Neuronal stem cell (in vitro differentiated cells): ENCODE data around the gene BRD3OS.
A peak's percentile ranks its signal among the peaks of the same experiment; 100 is the strongest.

Source experiments
- DNase-seq: peaks from one replicate; pipeline ENCODE4 v3.0.0-alpha.2; 2013; ENCODE audit warnings: low spot score
- H2AFZ ChIP-seq: one replicate; pipeline ENCODE4 v1.6.1; 2013; ENCODE audit warnings: mild to moderate bottlenecking, low read length, inconsistent platforms
- H2AK5ac ChIP-seq: 2 replicates; pipeline ENCODE4 v1.6.1; 2013; ENCODE audit warnings: low read depth, mild to moderate bottlenecking, inconsistent platforms, low read length, moderate library complexity, mixed read lengths
- H2BK120ac ChIP-seq: 2 replicates; pipeline ENCODE4 v1.6.1; 2013; ENCODE audit warnings: low read depth, mild to moderate bottlenecking, inconsistent platforms, low read length, moderate library complexity, mixed read lengths
- H2BK12ac ChIP-seq: one replicate; pipeline ENCODE4 v1.6.1; 2013; ENCODE audit warnings: low read length, inconsistent platforms
- H2BK15ac ChIP-seq: 2 replicates; pipeline ENCODE4 v1.6.1; 2013; ENCODE audit warnings: mild to moderate bottlenecking, low read length, inconsistent platforms, mixed read lengths
- H2BK5ac ChIP-seq: one replicate; pipeline ENCODE4 v1.6.1; 2013; ENCODE audit warnings: inconsistent platforms, mild to moderate bottlenecking, low read length, moderate library complexity
- H3K14ac ChIP-seq: one replicate; pipeline ENCODE4 v1.6.1; 2013; ENCODE audit warnings: low read length, inconsistent platforms
- H3K18ac ChIP-seq: 2 replicates; pipeline ENCODE4 v1.6.1; 2013; ENCODE audit warnings: low read length, inconsistent platforms
- H3K23ac ChIP-seq: 2 replicates; pipeline ENCODE4 v1.6.1; 2013; ENCODE audit warnings: low read depth, mild to moderate bottlenecking, mixed read lengths, low read length, inconsistent platforms; ENCODE audit not compliant: poor library complexity
- H3K27ac ChIP-seq: replicated peaks from 3 replicates; pipeline ENCODE4 v1.5.1; 2013; ENCODE audit warnings: low read length, inconsistent platforms
- H3K27me3 ChIP-seq, 3 experiments: 2 replicates each; pipeline ENCODE4 v1.6.1; 2013; ENCODE audit warnings: low read length in 3 of 3, mild to moderate bottlenecking in 2 of 3, inconsistent platforms in 1 of 3, low read depth in 1 of 3, mixed read lengths in 1 of 3, moderate library complexity in 1 of 3; ENCODE audit not compliant: control insufficient read depth in 3 of 3, insufficient read depth in 3 of 3
- H3K36me3 ChIP-seq, 2 donors: replicated peaks in 1 of 2; 2 replicates each; pipeline ENCODE4 v1.6.1; 2013; ENCODE audit warnings: low read length in 2 of 2; ENCODE audit not compliant: control insufficient read depth in 2 of 2, insufficient read depth in 2 of 2
- H3K4ac ChIP-seq: 2 replicates; pipeline ENCODE4 v1.6.1; 2013; ENCODE audit warnings: inconsistent platforms, mild to moderate bottlenecking, low read length, moderate library complexity
- H3K4me1 ChIP-seq, 2 donors: 1 replicate in 1 of 2; 2 replicates in 1 of 2; pipeline ENCODE4 v1.6.1; 2013; ENCODE audit warnings: low read length in 2 of 2, low read depth in 1 of 2; ENCODE audit not compliant: control insufficient read depth in 2 of 2, insufficient read depth in 1 of 2
- H3K4me2 ChIP-seq: one replicate; pipeline ENCODE4 v1.6.1; 2013; ENCODE audit warnings: mild to moderate bottlenecking, low read length, inconsistent platforms; ENCODE audit not compliant: insufficient read depth, poor library complexity, severe bottlenecking
- H3K4me3 ChIP-seq, 2 donors: 2 replicates each; pipeline ENCODE4 v1.5.1; 2013; ENCODE audit warnings: low read length in 2 of 2, mild to moderate bottlenecking in 2 of 2, inconsistent platforms in 1 of 2, moderate library complexity in 1 of 2
- H3K79me1 ChIP-seq: one replicate; pipeline ENCODE4 v1.6.1; 2013; ENCODE audit warnings: low read depth, mild to moderate bottlenecking, inconsistent platforms, low read length, moderate library complexity
- H3K9ac ChIP-seq: one replicate; pipeline ENCODE4 v1.6.1; 2013; ENCODE audit warnings: mild to moderate bottlenecking, low read depth, low read length, inconsistent platforms; ENCODE audit not compliant: poor library complexity
- H3K9me3 ChIP-seq, 2 donors: replicated peaks in 1 of 2; 2 replicates each; pipeline versions ENCODE3 to v1.6.1; 2013; ENCODE audit warnings: low read length in 2 of 2, mild to moderate bottlenecking in 2 of 2, inconsistent platforms in 1 of 2, low read depth in 1 of 2, mixed read lengths in 1 of 2, moderate library complexity in 1 of 2; ENCODE audit not compliant: control insufficient read depth in 2 of 2, insufficient read depth in 1 of 2
- H4K8ac ChIP-seq: one replicate; pipeline ENCODE4 v1.6.1; 2013; ENCODE audit warnings: low read depth, mild to moderate bottlenecking, inconsistent platforms, low read length, moderate library complexity
- H4K91ac ChIP-seq: one replicate; pipeline ENCODE4 v1.6.1; 2013; ENCODE audit warnings: low read length, low read depth, mild to moderate bottlenecking, inconsistent platforms; ENCODE audit not compliant: poor library complexity
- whole genome bisulfite sequencing, 2 donors: extraction: QIAGEN DNeasy Blood & Tissue Kit; methylation state at CpG; one replicate each; pipeline ENCODE4 v1.1.7; 2013; ENCODE audit warnings: missing lambda C conversion rate in 2 of 2, mixed read lengths in 1 of 2; ENCODE audit not compliant: insufficient read length in 2 of 2, insufficient replicate concordance in 1 of 2; ENCODE audit errors: extremely low coverage in 2 of 2; 5-methylcytosine and 5-hydroxymethylcytosine counted together

The BRD3OS gene

DNA sequence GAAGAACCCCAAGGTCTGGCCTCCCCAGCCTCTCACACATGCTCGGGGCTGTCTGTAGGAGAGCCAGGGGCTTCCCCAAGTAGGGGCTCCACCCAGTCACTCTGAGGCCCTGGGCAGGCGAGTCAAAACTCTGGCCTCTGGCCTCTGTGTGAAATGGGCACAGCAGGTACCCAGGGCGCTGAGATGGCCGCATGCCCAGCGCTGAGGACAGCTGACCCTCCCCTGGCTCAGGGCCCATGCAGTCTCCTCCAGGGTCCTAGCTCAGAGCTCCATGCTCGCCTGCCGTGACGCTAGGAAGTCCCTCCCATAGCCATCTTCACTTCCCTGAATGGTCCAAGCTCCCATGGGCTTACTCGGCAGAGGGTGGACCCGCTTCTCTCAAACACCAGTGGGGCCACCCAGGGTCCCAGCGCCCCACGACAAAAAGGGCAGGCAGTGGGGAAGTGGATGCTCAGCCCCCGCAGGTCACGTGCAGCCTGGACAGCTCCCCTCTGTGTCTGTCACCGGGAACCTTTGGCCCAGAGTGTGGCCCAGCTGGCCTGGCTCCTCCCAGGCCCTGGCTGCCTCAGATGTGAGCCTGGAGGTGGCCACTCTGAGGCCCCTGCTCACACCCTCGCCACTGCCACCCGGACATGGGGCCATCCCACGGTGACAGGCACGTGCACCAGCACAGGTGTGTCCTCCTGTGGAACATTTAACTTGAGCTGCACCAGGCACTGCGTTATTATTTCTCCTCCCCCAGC, 21.0 kb upstream of the BRD3OS start:
- Histone ChIP-seq H3K36me3 (no peaks in the 10 kb centered on the region), H3K23ac (peak overlapping the region; percentile 35), H3K14ac (no peak overlapping the region), H3K4ac (no peak overlapping the region), H4K8ac (no peak overlapping the region), H2BK12ac (no peak overlapping the region), H3K4me1 (no peaks in the 10 kb centered on the region), H2AFZ (no peak overlapping the region), H4K91ac (no peak overlapping the region), H3K27ac (no peak overlapping the region), H2BK5ac (peak overlapping the region; percentile 79), H2BK15ac (peak overlapping the region; percentile 55), H3K18ac (no peak overlapping the region), H2BK120ac (peak overlapping the region; percentile 28), H3K9me3 (no peaks in the 10 kb centered on the region), H2AK5ac (peak overlapping the region; percentile 36), H3K4me2 (no peak overlapping the region), H3K27me3 (peaks cover 0 to 3% (median 0%) of the 10 kb centered on the region in 3 experiments), H3K4me3 (no peak overlapping the region), H3K9ac (peak overlapping the region; percentile 56), H3K79me1 (peaks cover 3% of the 10 kb centered on the region)
- no peak for DNase-seq
- WGBS, 2 donors, result no CpG with 5 or more reads among the region's 20 CpGs

DNA sequence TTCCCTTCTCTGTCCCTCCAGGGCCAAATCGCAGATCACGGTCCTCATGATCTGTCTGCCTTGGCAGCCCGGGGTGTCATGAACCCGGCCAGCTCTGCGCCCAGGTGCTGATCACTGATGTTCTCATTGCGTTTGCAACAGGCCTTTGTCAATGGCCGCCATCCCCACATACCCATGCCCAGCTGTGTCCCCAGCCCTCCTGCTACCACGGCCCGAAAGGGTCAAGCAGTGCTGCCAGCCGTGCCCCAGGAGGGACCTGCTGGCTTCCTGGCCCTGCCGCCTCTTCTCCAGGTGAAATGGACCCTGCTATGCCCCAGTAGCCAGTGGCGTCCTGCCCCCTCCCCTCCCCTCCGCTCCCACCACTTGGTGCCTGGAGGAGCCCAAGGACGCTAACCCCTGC, 20.4 kb upstream of the BRD3OS start:
- Histone ChIP-seq H4K91ac (no peak overlapping the region), H4K8ac (no peak overlapping the region), H3K14ac (no peak overlapping the region), H3K9me3 (no peaks in the 10 kb centered on the region), H2BK12ac (peak overlapping the region; percentile 68), H2BK120ac (peak overlapping the region; percentile 28), H3K79me1 (peaks cover 3% of the 10 kb centered on the region), H2AK5ac (peak overlapping the region; percentile 83), H3K36me3 (no peaks in the 10 kb centered on the region), H2BK15ac (peak overlapping the region; percentile 55), H3K27ac (no peak overlapping the region), H3K23ac (peak overlapping the region; percentile 17), H3K18ac (peak overlapping the region; percentile 59), H3K4me2 (no peak overlapping the region), H2BK5ac (peak overlapping the region; percentile 79), H3K27me3 (peaks cover 0 to 3% (median 0%) of the 10 kb centered on the region in 3 experiments), H3K4ac (no peak overlapping the region), H2AFZ (no peak overlapping the region), H3K9ac (no peak overlapping the region), H3K4me1 (no peaks in the 10 kb centered on the region), H3K4me3 (no peak overlapping the region)
- no peak for DNase-seq
- no CpG with 5 or more reads among the region's 14 CpGs for WGBS, 2 donors

DNA sequence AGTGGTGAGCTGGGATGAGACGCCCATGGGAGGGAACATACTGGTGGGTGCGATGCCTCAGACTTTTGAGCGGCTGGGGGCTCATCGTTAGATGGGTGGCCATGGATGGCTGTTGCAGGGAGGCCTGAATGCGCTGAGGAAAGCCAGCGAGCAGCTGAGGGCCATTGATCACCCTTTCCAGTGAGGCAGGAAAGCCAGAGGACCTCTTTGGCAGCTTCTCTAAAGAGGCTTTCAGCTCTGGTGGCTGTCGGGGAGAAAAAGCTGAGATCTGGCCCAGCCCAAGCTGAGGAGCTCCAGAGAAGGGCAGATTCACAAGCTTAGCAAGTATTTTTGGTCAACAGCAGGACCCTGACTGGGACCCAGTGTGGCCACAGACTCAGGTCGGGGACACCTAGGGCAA, 19.9 kb upstream of the BRD3OS start:
- no peak for DNase-seq
- H3K23ac ChIP-seq, result no peak overlapping the region
- H3K4ac ChIP-seq, result no peak overlapping the region
- H2BK5ac ChIP-seq, result peak overlapping the region; percentile 79
- H3K18ac ChIP-seq, result no peak overlapping the region
- no peak overlapping the region for H2BK15ac ChIP-seq
- H2BK120ac ChIP-seq, result no peak overlapping the region
- H3K9ac ChIP-seq, result no peak overlapping the region
- no peak overlapping the region for H2AFZ ChIP-seq
- H2AK5ac ChIP-seq, result peak overlapping the region; percentile 83
- peaks cover 3% of the 10 kb centered on the region for H3K79me1 ChIP-seq
- H3K27ac ChIP-seq, result no peak overlapping the region
- no peaks in the 10 kb centered on the region for H3K4me1 ChIP-seq
- peaks cover 0 to 3% (median 0%) of the 10 kb centered on the region in 3 experiments for H3K27me3 ChIP-seq
- no peak overlapping the region for H2BK12ac ChIP-seq
- H3K9me3 ChIP-seq, result no peaks in the 10 kb centered on the region
- no peak overlapping the region for H3K14ac ChIP-seq
- no peak overlapping the region for H3K4me2 ChIP-seq
- H3K36me3 ChIP-seq, result no peaks in the 10 kb centered on the region
- no peak overlapping the region for H4K8ac ChIP-seq
- H3K4me3 ChIP-seq, result no peak overlapping the region
- no peak overlapping the region for H4K91ac ChIP-seq
- WGBS, 2 donors, result no CpG with 5 or more reads among the region's 8 CpGs

DNA sequence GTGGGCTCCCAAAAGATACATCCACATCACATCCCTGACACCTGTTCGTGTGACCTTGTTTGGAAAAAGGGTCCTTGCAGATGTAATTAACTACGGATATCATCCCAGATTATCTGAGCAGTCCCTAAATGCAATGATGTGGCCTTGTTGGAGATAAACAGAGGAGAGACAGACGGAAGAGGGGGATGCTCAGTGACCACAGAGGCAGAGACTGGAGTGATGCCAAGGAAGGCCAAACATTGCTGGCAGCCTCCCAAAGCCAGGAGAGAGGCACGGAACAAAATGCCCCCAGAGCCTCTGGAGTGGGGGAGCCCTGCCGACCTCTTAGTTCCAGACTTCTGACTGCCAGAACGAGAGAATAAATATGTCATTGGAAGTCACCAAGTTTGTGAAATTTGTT, 18.1 kb upstream of the BRD3OS start:
- H2BK12ac ChIP-seq, result no peak overlapping the region
- H3K23ac ChIP-seq, result no peak overlapping the region
- no peak overlapping the region for H4K91ac ChIP-seq
- no peak overlapping the region for H3K9ac ChIP-seq
- H3K36me3 ChIP-seq, result no peaks in the 10 kb centered on the region
- no peak overlapping the region for H4K8ac ChIP-seq
- no peak overlapping the region for H2AFZ ChIP-seq
- no peaks in the 10 kb centered on the region for H3K27me3 ChIP-seq
- H3K4me2 ChIP-seq, result no peak overlapping the region
- H3K27ac ChIP-seq, result no peak overlapping the region
- no peaks in the 10 kb centered on the region for H3K4me1 ChIP-seq
- H2AK5ac ChIP-seq, result no peak overlapping the region
- H3K14ac ChIP-seq, result no peak overlapping the region
- no peaks in the 10 kb centered on the region for H3K79me1 ChIP-seq
- H3K18ac ChIP-seq, result no peak overlapping the region
- H2BK5ac ChIP-seq, result no peak overlapping the region
- no peak for DNase-seq
- H3K9me3 ChIP-seq, result peaks cover 5 to 7% of the 10 kb centered on the region in 2 donors
- no peak overlapping the region for H2BK120ac ChIP-seq
- no peak overlapping the region for H3K4me3 ChIP-seq
- no peak overlapping the region for H3K4ac ChIP-seq
- no peak overlapping the region for H2BK15ac ChIP-seq
- WGBS, 2 donors, result no CpG with 5 or more reads among the region's 6 CpGs
